MCF 10A (cell line): ENCODE data around the gene OLFM1. TPM values are rescaled to one million over a fixed set of nuclear protein-coding genes. Genes with fewer than 3 reads are reported as not detected.

Experiments used
- BruUV-seq: library from RNA; stranded (reverse); fragments of 400-500 nt; replicated peaks from 2 replicates; lab custom pipeline; 2021; lab: Mats Ljungman, UMichigan
- CTCF ChIA-PET: fragments of 300-600 bp; sonication (Branson Sonifier 250); formaldehyde crosslinking; extraction: SDS; loops from one replicate; lab custom pipeline; 2021; ENCODE audit warnings: antibody characterized with exemption, inconsistent platforms; lab: Yijun Ruan, JAX
- POLR2A ChIA-PET: fragments of 300-600, 350-650 bp; sonication (Branson Sonifier 250); formaldehyde crosslinking; extraction: SDS; loops from one replicate; lab custom pipeline; 2020; ENCODE audit warnings: antibody characterized with exemption, inconsistent platforms; lab: Yijun Ruan, JAX
- DNase-seq: peaks from one replicate; pipeline ENCODE4 v3.0.0-alpha.2; 2018; ENCODE audit not compliant: unreplicated experiment
- H3K27ac Mint-ChIP-seq: one replicate; pipeline ENCODE4 v1.8.0; 2022; ENCODE audit warnings: mild to moderate bottlenecking, low read depth, mixed read lengths; ENCODE audit not compliant: unreplicated experiment
- H3K27me3 Mint-ChIP-seq: one replicate; pipeline ENCODE4 v1.8.0; 2022; ENCODE audit warnings: mixed read lengths; ENCODE audit not compliant: insufficient read depth, unreplicated experiment
- H3K36me3 Mint-ChIP-seq: one replicate; pipeline ENCODE4 v1.8.0; 2022; ENCODE audit warnings: mild to moderate bottlenecking, moderate library complexity, mixed read lengths; ENCODE audit not compliant: insufficient read depth, unreplicated experiment
- H3K4me1 Mint-ChIP-seq: one replicate; pipeline ENCODE4 v1.8.0; 2022; ENCODE audit warnings: mixed read lengths; ENCODE audit not compliant: insufficient read depth, unreplicated experiment
- H3K4me3 Mint-ChIP-seq: one replicate; pipeline ENCODE4 v1.8.0; 2022; ENCODE audit warnings: mild to moderate bottlenecking, moderate library complexity, mixed read lengths; ENCODE audit not compliant: unreplicated experiment
- H3K9me3 Mint-ChIP-seq: one replicate; pipeline ENCODE4 v1.8.0; 2022; ENCODE audit warnings: mixed read lengths; ENCODE audit not compliant: unreplicated experiment
- CTCF ChIP-seq: fragments of 200-600 bp; IDR thresholded peaks from one replicate; pipeline ENCODE4 v1.8.0; 2022; ENCODE audit warnings: antibody characterized with exemption, mild to moderate bottlenecking; ENCODE audit not compliant: unreplicated experiment
- intact Hi-C: fragments of 100-400 bp; cut with micrococcal nuclease; formaldehyde crosslinking; loops from 2 replicates; pipeline ENCODE4 v1.14.1; 2022
- total RNA-seq: library from RNA; stranded (reverse); gene quantifications from 2 replicates; pipeline ENCODE4 v1.2.3, GENCODE V29; 2022

OLFM1 gene
- total RNA-seq, 1 experiment from 2014 or later, result not detected

GRCh38 chr9:135100241-135100681, 12.8 kb downstream of the OLFM1 start:
- peaks cover 66% of the 10 kb centered on the region for H3K27me3 Mint-ChIP-seq
- ChIA-PET CTCF (no interaction called here), POLR2A (no interaction called here)
- no peak overlapping the region for H3K27ac Mint-ChIP-seq
- H3K9me3 Mint-ChIP-seq, result no peaks in the 10 kb centered on the region
- intact Hi-C loops, result no loop called here
- H3K4me3 Mint-ChIP-seq, result no peak overlapping the region
- DNase-seq, result no peak
- H3K4me1 Mint-ChIP-seq, result no peaks in the 10 kb centered on the region
- no peaks in the 10 kb centered on the region for H3K36me3 Mint-ChIP-seq
- no TSS peak for BruUV-seq
- no peak for TF ChIP-seq CTCF

GRCh38 chr9:135100725-135101410, 13.4 kb downstream of the OLFM1 start:
- CTCF ChIA-PET, result no interaction called here

GRCh38 chr9:135101486-135101885, 14.0 kb downstream of the OLFM1 start:
- BruUV-seq, result no TSS peak
- H3K27me3 Mint-ChIP-seq, result peaks cover 54% of the 10 kb centered on the region
- intact Hi-C loops, result no loop called here

More at GRCh38 chr9:135100725-135101410, 13.4 kb downstream of the OLFM1 start:
- H3K27ac Mint-ChIP-seq, result no peak overlapping the region
- DNase-seq, result no peak
- no peaks in the 10 kb centered on the region for H3K36me3 Mint-ChIP-seq
- H3K27me3 Mint-ChIP-seq, result peaks cover 60% of the 10 kb centered on the region
- intact Hi-C loops, result no loop called here
- TF ChIP-seq CTCF, result no peak
- H3K4me1 Mint-ChIP-seq, result no peaks in the 10 kb centered on the region
- BruUV-seq, result no TSS peak
- POLR2A ChIA-PET, result no interaction called here
- no peak overlapping the region for H3K4me3 Mint-ChIP-seq
- no peaks in the 10 kb centered on the region for H3K9me3 Mint-ChIP-seq

GRCh38 chr9:135101926-135102325, 14.5 kb downstream of the OLFM1 start:
- CTCF ChIA-PET, result interaction anchor here (0.6 kb wide), 1 partner anchor 207 kb away, joined by 4 read pairs; no protein-coding TSS in a partner anchor

More at GRCh38 chr9:135101486-135101885, 14.0 kb downstream of the OLFM1 start:
- Mint-ChIP-seq H3K36me3 (no peaks in the 10 kb centered on the region), H3K27ac (no peak overlapping the region), H3K4me3 (no peak overlapping the region), H3K9me3 (no peaks in the 10 kb centered on the region), H3K4me1 (no peaks in the 10 kb centered on the region)
- TF ChIP-seq CTCF, result no peak
- ChIA-PET POLR2A (no interaction called here), CTCF (no interaction called here)
- DNase-seq, result no peak

More at GRCh38 chr9:135101926-135102325, 14.5 kb downstream of the OLFM1 start:
- no peak overlapping the region for H3K27ac Mint-ChIP-seq
- POLR2A ChIA-PET, result no interaction called here
- DNase-seq, result no peak
- no peak for TF ChIP-seq CTCF
- no peak overlapping the region for H3K4me3 Mint-ChIP-seq
- no peaks in the 10 kb centered on the region for H3K4me1 Mint-ChIP-seq
- intact Hi-C loops, result no loop called here
- H3K9me3 Mint-ChIP-seq, result no peaks in the 10 kb centered on the region
- H3K36me3 Mint-ChIP-seq, result no peaks in the 10 kb centered on the region
- peaks cover 50% of the 10 kb centered on the region for H3K27me3 Mint-ChIP-seq
- no TSS peak for BruUV-seq
